Lower lobe of right lung (tissue), 2 donors: Measurements from ENCODE around the gene SMURF1. TPM values are rescaled to one million over a fixed set of nuclear protein-coding genes. Genes with fewer than 3 reads are reported as not detected.

Experiments used
- ATAC-seq, 2 donors: fragments of 200-7000 bp; cut with Tn5 transposase; one replicate each; pipeline ENCODE4 v1.9.1; 2020 to 2022; ENCODE audit warnings: mild to moderate bottlenecking in 2 of 2, moderate library complexity in 2 of 2
- DNase-seq: peaks from one replicate; pipeline ENCODE4 v3.0.0-alpha.2; 2020
- H3K27ac ChIP-seq: fragments of 200-600 bp; one replicate; pipeline ENCODE4 v1.8.0; 2022
- H3K27me3 ChIP-seq: fragments of 200-600 bp; one replicate; pipeline ENCODE4 v1.8.0; 2022; ENCODE audit warnings: low read depth
- H3K36me3 ChIP-seq: fragments of 200-600 bp; one replicate; pipeline ENCODE4 v1.8.0; 2022; ENCODE audit warnings: mild to moderate bottlenecking
- H3K4me1 ChIP-seq: fragments of 200-600 bp; one replicate; pipeline ENCODE4 v1.8.0; 2022
- H3K4me3 ChIP-seq: fragments of 200-600 bp; one replicate; pipeline ENCODE4 v1.8.0; 2022; ENCODE audit warnings: mild to moderate bottlenecking
- H3K9me3 ChIP-seq: fragments of 200-600 bp; one replicate; pipeline ENCODE4 v1.8.0; 2022
- intact Hi-C: fragments of 100-400 bp; cut with DNase I; formaldehyde crosslinking; loops from one replicate; pipeline ENCODE4 v1.11.0; 2022
- total RNA-seq: library from RNA; stranded (reverse); fragmentation: NEBNext Ultra II Directional; extraction: Animal tissue kit (Norgen Biotek cat#: 25700); gene quantifications from one replicate; pipeline ENCODE4 v1.2.1, GENCODE V29; 2021
- TF ChIP-seq, protein P1 (sequence below): fragments of 200-600 bp; IDR thresholded peaks from one replicate; pipeline ENCODE4 v1.8.0; 2022; ENCODE audit warnings: antibody characterized with exemption, mild to moderate bottlenecking
- donor health status: DM: no; HTN: yes; CAD: no; lungs with severe emphysema.

The SMURF1 gene
- total RNA-seq, 1 donor from 2014 or later, result 32.0 TPM

DNA sequence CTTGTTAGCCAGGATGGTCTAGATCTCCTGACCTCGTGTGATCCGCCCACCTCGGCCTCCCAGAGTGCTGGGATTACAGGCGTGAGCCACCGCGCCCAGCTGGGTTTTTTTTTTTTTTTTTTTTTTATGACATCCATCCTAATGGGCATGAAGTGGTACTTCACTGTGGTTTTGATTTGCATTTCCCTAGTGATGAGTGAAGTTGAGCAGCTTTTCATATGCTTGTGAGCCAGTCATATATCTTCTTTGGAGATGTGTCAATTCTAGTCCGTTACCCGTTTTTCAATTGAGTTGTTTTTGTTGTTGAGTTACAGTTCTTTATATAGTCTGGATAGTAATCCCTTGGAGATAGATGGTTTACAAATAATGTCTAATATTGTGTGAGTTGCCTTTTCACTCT lies 127.7 kb downstream of the SMURF1 start:
- H3K36me3 ChIP-seq, result peaks cover 57% of the 10 kb centered on the region
- no peak for DNase-seq

DNA sequence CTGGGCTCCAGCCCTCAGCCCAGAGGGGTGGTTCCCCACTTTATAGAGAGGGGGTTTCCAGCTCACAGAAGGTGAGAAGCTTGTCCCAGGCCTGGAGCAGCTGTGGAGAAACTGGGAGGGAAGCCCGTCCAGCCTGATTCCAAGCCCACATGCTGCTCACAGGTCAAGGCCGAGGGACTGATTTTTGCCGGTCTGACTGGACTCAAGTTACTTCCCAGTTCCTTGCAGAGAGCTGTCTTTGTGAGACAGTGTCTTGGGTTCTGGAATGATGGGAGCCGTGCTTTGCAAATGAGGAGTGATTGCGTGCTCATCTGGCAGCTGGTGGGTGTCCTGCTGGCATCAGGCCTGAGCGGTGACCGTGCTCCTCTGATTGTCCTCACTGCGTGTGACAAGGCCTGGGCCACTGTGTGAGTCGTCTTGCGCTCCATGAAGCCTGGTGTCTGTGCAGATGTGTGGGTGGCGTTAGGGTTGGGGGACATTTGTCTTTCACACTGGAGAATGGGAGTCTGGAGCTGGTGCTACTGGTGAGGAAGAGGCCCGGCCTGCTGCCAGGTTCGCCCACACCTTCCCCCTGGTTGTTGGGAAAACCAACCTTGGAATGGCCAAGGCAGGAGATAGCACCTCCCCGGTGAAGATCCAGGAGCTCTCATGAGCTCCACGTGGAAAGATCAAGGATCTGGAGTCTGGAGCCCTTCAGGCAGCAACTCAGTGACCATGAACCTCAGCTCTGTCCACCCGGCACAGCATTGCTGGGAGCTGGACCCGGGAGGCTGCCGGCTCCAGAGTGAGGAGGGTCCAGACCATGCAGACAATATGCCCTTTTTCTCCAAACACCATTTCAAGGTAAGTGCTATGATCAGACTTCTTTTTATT lies 129.6 kb downstream of the SMURF1 start:
- no peak overlapping the region for H3K27ac ChIP-seq
- peaks cover 65% of the 10 kb centered on the region for H3K36me3 ChIP-seq
- ATAC-seq (peak in 1 of 2 donors; percentile 14), DNase-seq (no peak)
- H3K9me3 ChIP-seq, result no peaks in the 10 kb centered on the region
- TF ChIP-seq, protein P1, sequence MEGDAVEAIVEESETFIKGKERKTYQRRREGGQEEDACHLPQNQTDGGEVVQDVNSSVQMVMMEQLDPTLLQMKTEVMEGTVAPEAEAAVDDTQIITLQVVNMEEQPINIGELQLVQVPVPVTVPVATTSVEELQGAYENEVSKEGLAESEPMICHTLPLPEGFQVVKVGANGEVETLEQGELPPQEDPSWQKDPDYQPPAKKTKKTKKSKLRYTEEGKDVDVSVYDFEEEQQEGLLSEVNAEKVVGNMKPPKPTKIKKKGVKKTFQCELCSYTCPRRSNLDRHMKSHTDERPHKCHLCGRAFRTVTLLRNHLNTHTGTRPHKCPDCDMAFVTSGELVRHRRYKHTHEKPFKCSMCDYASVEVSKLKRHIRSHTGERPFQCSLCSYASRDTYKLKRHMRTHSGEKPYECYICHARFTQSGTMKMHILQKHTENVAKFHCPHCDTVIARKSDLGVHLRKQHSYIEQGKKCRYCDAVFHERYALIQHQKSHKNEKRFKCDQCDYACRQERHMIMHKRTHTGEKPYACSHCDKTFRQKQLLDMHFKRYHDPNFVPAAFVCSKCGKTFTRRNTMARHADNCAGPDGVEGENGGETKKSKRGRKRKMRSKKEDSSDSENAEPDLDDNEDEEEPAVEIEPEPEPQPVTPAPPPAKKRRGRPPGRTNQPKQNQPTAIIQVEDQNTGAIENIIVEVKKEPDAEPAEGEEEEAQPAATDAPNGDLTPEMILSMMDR, result no peak
- no peaks in the 10 kb centered on the region for H3K4me1 ChIP-seq
- intact Hi-C loops, result no loop called here
- no peak overlapping the region for H3K4me3 ChIP-seq
- no peaks in the 10 kb centered on the region for H3K27me3 ChIP-seq

More for the DNA sequence above, 127.7 kb downstream of the SMURF1 start:
- H3K4me1 ChIP-seq, result no peaks in the 10 kb centered on the region
- no peaks in the 10 kb centered on the region for H3K9me3 ChIP-seq
- no peak overlapping the region for H3K27ac ChIP-seq
- intact Hi-C loops, result no loop called here
- H3K4me3 ChIP-seq, result no peak overlapping the region
- no peak for ATAC-seq
- TF ChIP-seq, protein P1, result no peak
- no peaks in the 10 kb centered on the region for H3K27me3 ChIP-seq

DNA sequence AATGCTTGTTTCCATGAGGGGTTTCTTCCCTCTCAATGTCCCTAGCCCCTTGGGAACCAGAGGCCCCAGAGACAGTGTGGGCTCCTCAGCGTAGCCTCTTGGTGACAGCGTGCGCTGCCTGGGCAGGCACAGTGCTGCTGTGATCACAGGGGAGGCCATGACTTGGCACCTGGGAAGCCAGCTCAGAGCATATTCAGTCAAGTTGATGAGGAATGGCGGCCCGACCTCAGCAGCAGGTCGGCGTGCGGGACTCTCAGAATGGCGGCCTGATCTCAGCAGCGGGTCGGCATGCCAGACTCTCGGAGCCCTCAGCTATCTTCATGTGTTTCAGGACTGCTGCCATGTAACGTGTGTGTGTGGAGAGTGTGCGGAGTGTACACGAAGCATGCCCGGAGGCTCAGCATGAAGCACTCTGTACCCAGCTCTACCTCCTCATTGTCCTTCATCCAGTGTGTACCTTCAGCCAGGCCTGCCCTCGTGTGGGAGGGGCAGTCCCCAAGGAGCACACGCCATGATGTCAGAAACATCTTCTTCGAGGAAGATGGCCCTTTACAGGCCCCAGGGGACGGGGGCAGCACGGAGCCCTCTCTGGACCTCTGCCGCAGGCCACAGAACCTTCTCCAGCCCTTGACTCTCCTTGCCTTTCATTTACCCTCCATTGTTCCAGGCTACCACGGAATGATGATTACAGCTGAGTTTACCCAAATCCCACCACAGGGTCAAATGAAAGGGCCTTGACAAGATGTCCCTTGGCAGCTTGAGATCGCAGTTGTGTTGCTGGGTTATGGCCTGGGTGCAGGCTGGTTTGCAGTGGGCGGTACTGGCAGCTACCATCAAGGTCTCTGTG lies 130.4 kb downstream of the SMURF1 start:
- intact Hi-C loops, result no loop called here
- H3K36me3 ChIP-seq, result peaks cover 73% of the 10 kb centered on the region

DNA sequence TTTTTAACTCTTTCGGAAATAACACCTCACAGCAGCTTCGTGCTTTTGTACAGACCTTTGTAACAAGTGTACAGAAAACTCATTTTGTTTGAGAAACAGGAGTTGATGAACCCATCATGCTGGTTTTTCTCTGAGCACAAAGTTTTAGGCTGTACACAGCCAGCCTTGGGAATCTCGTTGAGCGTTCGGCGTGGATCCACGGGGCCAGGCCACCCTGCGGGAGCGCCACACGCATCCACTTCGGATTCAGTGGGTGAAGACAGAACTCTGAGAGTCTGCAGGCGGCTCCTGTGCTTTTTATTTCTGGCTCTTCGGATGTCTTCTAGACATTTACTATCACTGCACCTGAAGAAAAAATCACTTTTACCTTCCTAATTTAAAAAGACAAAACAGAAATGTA lies 131.2 kb downstream of the SMURF1 start:
- H3K27me3 ChIP-seq, result no peaks in the 10 kb centered on the region
- H3K27ac ChIP-seq, result no peak overlapping the region
- H3K9me3 ChIP-seq, result no peaks in the 10 kb centered on the region
- no peaks in the 10 kb centered on the region for H3K4me1 ChIP-seq
- TF ChIP-seq, protein P1, result no peak
- DNase-seq (no peak), ATAC-seq (no peak)
- H3K4me3 ChIP-seq, result no peak overlapping the region
- peaks cover 81% of the 10 kb centered on the region for H3K36me3 ChIP-seq
- intact Hi-C loops, result no loop called here

More for the DNA sequence above, 130.4 kb downstream of the SMURF1 start:
- no peak overlapping the region for H3K4me3 ChIP-seq
- ATAC-seq, result peak in 1 of 2 donors; percentile 6
- H3K9me3 ChIP-seq, result no peaks in the 10 kb centered on the region
- H3K27ac ChIP-seq, result no peak overlapping the region
- TF ChIP-seq, protein P1, result no peak
- no peaks in the 10 kb centered on the region for H3K27me3 ChIP-seq
- DNase-seq, result no peak
- no peaks in the 10 kb centered on the region for H3K4me1 ChIP-seq

DNA sequence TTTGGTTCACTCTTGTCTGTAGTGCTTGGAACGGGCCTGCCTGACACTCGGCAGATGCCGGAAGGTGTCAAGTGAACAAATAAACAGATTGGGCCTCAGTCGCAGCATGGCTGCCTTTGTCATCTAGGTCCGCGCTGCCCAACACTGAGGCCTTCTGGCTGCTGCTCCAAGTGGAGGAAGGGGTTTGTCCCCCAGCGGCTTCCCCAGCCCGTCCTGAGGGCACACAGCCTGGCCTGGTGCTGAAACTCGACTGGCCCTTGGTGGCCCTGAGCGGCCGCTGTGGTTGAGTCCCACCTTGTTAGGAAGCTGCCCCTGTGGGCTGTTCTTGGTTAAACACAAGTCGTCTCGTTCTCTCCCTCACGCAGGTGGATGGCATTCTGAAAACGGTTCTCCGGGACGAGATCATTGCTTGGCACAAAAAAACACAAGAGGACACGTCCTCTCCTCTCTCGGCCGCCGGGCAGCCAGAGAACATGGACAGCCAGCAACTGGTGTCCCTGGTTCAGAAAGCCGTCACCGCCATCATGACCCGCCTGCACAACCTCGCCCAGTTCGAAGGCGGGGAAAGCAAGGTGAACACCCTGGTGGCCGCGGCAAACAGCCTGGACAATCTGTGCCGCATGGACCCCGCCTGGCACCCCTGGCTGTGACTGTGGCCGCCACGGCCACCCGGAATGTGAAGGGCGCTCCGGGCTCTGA lies 132.1 kb downstream of the SMURF1 start:
- no peaks in the 10 kb centered on the region for H3K4me1 ChIP-seq
- H3K36me3 ChIP-seq, result peaks cover 88% of the 10 kb centered on the region
- no peak for ATAC-seq
- no peak for DNase-seq
- H3K27ac ChIP-seq, result no peak overlapping the region
- TF ChIP-seq, protein P1, result no peak
- intact Hi-C loops, result no loop called here
- H3K4me3 ChIP-seq, result no peak overlapping the region
- H3K9me3 ChIP-seq, result no peaks in the 10 kb centered on the region
- H3K27me3 ChIP-seq, result no peaks in the 10 kb centered on the region
